GM12873 (cell line): ENCODE results near the gene CCDC51.

Experiments used
- TF ChIP-seq, protein P1 (sequence below): IDR thresholded peaks from 2 replicates; pipeline ENCODE4 v1.5.1; 2012; ENCODE audit warnings: low read depth, mild to moderate bottlenecking, moderate library complexity, low read length, control low read depth; ENCODE audit not compliant: insufficient read depth; ENCODE audit errors: missing control alignments

CCDC51 gene, protein sequence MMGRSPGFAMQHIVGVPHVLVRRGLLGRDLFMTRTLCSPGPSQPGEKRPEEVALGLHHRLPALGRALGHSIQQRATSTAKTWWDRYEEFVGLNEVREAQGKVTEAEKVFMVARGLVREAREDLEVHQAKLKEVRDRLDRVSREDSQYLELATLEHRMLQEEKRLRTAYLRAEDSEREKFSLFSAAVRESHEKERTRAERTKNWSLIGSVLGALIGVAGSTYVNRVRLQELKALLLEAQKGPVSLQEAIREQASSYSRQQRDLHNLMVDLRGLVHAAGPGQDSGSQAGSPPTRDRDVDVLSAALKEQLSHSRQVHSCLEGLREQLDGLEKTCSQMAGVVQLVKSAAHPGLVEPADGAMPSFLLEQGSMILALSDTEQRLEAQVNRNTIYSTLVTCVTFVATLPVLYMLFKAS

DNA sequence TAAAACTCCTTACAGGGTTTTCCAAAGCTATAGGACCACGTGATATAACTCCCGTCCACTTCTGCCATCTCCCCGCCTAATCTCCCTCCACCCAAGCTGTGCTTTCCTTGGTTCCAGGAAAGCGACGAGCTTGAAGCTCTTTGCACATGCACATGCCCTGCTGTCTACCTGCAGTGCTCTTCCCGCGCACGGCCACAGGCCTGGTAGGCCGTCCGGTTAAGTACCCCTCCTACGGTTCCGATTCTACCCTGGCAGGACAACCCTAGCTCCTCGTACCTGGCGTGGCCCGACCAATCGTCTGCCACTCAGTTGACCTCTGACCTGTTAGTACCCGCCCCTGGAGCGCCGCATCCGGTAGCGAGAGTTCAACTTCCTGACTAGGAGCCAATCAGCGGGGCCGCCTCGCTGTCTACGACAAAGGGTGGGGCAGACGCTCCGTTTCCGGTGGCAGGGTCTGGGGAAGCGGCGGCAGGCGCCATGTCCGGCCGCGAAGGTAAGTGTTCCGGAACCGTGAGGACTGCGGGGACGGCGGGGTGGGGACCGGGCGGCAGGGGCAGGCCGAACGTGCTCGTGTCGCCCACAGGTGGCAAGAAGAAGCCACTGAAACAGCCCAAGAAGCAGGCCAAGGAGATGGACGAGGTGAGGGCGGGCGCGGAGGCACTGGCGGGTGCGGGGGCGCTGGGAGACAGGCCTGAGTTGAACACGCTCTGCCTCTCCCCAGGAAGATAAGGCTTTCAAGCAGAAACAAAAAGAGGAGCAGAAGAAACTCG is at the start of gene CCDC51, which contains the start of gene TMA7:
TSS of gene CCDC51 (minus strand) at position 300 of the 770 bp plus-strand sequence. CDS start 4,991 bp downstream, outside the sequence.
TSS of gene TMA7 (plus strand) at position 438 of the 770 bp plus-strand sequence. CDS start at position 478, 40 bp downstream.
- TF ChIP-seq, protein P1, sequence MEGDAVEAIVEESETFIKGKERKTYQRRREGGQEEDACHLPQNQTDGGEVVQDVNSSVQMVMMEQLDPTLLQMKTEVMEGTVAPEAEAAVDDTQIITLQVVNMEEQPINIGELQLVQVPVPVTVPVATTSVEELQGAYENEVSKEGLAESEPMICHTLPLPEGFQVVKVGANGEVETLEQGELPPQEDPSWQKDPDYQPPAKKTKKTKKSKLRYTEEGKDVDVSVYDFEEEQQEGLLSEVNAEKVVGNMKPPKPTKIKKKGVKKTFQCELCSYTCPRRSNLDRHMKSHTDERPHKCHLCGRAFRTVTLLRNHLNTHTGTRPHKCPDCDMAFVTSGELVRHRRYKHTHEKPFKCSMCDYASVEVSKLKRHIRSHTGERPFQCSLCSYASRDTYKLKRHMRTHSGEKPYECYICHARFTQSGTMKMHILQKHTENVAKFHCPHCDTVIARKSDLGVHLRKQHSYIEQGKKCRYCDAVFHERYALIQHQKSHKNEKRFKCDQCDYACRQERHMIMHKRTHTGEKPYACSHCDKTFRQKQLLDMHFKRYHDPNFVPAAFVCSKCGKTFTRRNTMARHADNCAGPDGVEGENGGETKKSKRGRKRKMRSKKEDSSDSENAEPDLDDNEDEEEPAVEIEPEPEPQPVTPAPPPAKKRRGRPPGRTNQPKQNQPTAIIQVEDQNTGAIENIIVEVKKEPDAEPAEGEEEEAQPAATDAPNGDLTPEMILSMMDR = no peak

DNA sequence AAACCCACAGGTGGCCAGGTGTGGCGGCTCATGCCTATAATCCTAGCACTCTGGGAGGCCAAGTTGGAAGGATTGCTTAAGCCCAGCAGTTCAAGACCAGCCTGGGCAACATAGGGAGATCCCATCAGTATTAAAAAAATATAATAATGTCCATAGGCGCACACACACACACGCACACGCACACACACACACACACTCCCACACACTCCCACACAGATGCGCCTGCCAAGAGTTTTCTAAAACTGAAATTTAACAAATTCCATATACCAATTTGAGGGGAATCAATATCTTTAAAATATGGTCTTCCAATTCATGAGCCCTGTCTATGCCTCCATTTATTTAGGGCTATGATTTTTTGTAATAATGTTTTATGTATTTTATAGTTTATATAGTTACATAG is 47.0 kb upstream of the CCDC51 start:
- TF ChIP-seq, protein P1 = no peak

DNA sequence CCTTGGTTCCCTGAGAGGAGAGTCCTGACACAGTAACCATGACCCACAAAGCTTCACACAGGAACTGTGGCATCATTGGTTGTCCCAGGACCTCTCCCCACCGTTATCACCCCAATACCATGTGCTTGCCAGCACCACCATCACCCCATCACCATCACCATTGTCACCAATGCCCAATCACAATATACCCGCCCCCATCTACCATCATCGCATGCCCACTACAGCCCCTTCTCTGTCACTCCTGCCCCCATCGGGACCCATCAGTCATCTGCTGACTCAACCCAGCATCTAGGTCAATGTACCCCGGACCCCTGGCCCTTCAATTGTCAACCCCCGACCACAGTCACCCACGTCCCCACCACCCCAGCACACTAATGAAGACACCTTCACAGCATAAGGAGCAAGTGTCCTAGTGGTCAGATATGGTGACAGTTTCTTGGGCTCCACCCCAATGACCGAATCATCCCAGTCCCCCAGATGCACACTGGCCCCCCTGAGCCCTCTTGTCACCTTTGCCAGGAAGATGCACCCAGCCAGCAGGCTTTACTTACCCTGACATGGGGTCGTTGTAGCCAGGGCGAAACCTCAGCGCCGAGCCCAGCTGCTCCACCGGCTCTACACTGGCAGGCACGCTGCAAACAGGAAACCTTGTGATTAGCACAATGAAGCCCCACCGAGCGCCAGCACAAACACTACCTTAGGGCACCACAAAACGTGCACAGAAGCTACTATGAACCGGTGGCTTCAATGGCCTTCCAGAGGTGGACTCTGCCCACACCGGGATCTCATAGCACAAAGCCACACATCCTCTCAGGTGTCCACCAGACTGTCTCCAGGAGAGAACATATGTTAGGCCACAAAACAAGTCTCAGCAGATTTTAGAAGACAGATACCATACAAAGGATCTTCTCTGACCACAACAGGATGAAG is 39.0 kb upstream of the CCDC51 start:
- TF ChIP-seq, protein P1 = no peak

DNA sequence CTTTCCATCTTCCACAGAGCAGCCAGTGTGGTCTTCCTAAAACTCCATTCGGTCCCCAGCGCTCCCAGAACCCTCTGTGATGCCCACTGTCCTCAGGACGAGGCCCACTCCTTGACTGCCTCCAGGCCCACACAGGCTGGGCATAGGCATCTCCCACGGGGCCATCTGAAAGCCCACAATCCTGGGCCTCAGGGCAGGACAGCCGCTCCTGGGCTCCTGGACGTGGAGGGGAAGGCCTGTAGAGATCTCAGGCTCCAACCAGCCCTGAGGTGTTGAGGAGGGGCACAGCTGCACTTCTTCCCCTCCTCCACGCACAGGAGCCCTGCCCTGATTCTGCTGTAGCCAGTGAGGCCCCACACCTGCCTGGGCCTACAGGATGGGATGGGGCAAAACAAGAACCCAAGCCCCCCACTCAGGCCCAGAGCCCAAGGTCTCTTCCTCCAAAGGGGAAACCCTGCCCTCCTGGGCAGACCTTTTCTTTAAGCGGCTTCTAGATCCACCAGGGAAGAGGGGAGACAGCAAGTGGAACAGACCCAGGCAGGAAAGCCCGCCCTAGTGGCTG is 38.1 kb upstream of the CCDC51 start:
- TF ChIP-seq, protein P1 = no peak

DNA sequence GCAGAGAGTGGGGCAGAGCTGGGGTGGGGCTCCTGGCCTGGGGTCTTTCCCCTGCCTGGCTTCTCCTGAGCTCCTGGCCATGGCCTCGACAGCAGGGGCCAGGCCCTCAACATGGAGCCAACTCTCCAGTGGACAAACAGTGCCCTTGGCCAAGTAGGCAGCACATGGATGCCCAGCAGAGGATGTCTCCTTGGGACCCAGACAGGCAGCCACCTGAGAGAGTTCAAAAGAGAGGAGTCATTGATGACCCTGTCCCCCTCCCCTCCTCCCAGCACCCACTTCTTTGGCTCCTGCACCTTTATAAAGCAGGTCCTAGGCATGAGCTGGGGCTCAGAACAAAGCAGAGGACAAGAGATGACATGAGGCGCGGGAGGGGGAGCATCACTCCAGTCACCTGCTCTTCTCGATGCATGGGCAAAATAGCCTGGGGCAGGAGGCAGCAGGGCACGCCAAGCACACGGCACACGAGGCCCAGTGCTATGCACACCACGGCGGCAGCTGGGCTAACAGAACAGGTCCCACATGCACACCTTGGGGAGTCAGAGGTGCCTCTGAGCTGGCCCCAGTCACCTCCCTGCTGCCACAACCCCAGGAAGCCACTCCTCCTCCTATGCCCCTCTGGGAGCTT is 36.6 kb upstream of the CCDC51 start:
- TF ChIP-seq, protein P1 = no peak

DNA sequence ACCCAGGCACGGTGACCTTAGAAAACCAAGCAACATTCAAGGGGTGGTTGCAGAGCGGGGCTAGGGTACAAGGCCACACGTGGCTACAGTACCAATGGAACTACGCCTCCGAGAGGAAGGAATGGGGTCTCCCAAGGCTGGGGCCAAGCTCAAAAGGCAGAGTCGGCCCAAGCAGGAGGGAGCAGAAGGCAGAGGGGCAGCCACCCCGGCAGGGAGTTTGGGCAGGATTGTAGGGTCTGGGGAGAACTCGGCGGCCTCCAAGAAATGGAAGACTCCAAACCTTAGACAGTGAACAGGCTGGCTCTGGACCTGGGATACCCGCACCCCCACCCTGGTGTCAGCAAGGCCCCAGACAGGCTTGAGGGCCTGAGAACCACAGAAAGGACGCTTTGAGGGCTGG is 35.3 kb upstream of the CCDC51 start:
- TF ChIP-seq, protein P1 = no peak
